ENCODE data around the gene RANBP1.

GRCh38 chr22:20129747-20130014, 13.8 kb downstream of the RANBP1 start:
- TF ChIP-seq CTCF (conservative IDR thresholded peaks at IDR 0.05) (no peak), ZFX (IDR thresholded peaks at IDR 0.05) (no peak)

All from C4-2B (cell line).